ENCODE results near the gene NME9. TPM values are rescaled to one million over a fixed set of nuclear protein-coding genes. Genes with fewer than 3 reads are reported as not detected.

The NME9 gene
- polyA plus RNA-seq, 2 of the 4 experiments (the other 2 are of a cell fraction) = 0.05 TPM; not detected in 1

DNA sequence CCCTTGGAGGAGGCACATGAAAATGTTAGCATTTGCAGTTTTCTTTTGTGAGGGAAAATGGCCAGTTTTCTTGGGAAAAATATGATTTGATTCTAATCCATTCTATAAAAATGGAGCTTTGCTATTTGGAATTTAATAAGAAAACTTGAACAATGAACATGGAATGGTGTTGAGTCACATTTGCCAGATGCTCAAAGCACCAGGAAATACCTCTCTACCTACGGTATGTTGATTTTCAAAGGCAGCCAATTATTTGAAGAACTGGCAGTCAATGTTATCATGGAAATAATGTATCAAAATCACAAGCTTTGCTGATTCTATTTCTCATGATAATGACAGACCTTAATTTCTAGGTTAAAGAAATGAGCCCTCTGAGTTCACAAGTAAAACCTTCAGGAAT lies 14.9 kb downstream of the NME9 start:
- H3K4me3 ChIP-seq = no peak overlapping the region
- H3K4me2 ChIP-seq = no peak overlapping the region
- WGBS (ENCODE audit: missing lambda C conversion rate) = 77% methylated on average over 1 of the region's 1 CpG

DNA sequence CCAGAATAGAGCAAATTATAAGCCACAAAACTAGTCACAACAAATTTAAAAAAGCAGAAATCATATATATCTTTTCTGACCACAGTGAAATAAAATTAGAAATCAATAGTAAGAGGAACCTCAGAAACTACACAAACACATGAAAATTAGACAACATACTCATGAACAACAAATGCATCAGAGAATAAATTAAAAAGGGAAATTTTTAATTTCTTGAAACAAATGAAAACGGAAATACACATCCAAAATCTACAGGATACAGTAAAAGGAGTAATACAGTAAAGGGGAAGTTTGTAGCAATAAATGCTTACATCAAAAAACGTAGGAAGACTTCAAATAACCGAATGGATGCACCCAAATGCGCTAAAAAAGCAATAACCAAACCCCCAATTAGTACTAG lies 19.2 kb downstream of the NME9 start:
- ATAC-seq (no peak), DNase-seq (ENCODE audit: low read depth in 1 of 2, low spot score in 1 of 2) (no peak), FAIRE-seq (no peak)
- ChIA-PET POLR2A (no interaction called here), CTCF (no interaction called here)
- H3K4me3 ChIP-seq = no peak overlapping the region
- TF ChIP-seq, protein P1, sequence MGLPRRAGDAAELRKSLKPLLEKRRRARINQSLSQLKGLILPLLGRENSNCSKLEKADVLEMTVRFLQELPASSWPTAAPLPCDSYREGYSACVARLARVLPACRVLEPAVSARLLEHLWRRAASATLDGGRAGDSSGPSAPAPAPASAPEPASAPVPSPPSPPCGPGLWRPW (IDR thresholded peaks at IDR 0.05) = no peak
- TF ChIP-seq RNF2 (IDR thresholded peaks at IDR 0.05; ENCODE audit: borderline replicate concordance, low read depth) (peak; percentile 96), CBX8 (IDR thresholded peaks at IDR 0.05) (peak; percentile 63), HOXB5 (CRISPR knock-in tag; IDR thresholded peaks at IDR 0.05) (no peak)
- 4% methylated on average over 4 of the region's 4 CpGs for WGBS (ENCODE audit: missing lambda C conversion rate)
- H3K4me1 ChIP-seq = no peaks in the 10 kb centered on the region
- no peak overlapping the region for H3K27ac ChIP-seq
- H3K9me3 ChIP-seq = peaks cover 20% of the 10 kb centered on the region
- no peak overlapping the region for H3K4me2 ChIP-seq

More for the DNA sequence above, 14.9 kb downstream of the NME9 start:
- TF ChIP-seq TFCP2L1 (CRISPR knock-in tag; IDR thresholded peaks at IDR 0.05) (no peak), POLR2A (IDR thresholded peaks at IDR 0.05; ENCODE audit: low read length) (no peak), HDAC2 (IDR thresholded peaks at IDR 0.05) (no peak), FOSB (CRISPR knock-in tag; IDR thresholded peaks at IDR 0.05) (no peak), TP53 (CRISPR knock-in tag; IDR thresholded peaks at IDR 0.05) (no peak), RARB (CRISPR knock-in tag; IDR thresholded peaks at IDR 0.05) (no peak), RFX5 (IDR thresholded peaks at IDR 0.05) (no peak), CBX8 (IDR thresholded peaks at IDR 0.05) (no peak), SMC3 (IDR thresholded peaks at IDR 0.05) (no peak), NFE2L2 (conservative IDR thresholded peaks at IDR 0.05; ENCODE audit: low read length) (no peak), HOXB13 (CRISPR knock-in tag; IDR thresholded peaks at IDR 0.05; ENCODE audit: low read depth) (no peak), RNF2 (IDR thresholded peaks at IDR 0.05; ENCODE audit: borderline replicate concordance, low read depth) (no peak), RAD21 (conservative IDR thresholded peaks at IDR 0.05 in 1 of 2, IDR thresholded peaks at IDR 0.05 in 1 of 2) (no peak)
- TF ChIP-seq, protein P2, sequence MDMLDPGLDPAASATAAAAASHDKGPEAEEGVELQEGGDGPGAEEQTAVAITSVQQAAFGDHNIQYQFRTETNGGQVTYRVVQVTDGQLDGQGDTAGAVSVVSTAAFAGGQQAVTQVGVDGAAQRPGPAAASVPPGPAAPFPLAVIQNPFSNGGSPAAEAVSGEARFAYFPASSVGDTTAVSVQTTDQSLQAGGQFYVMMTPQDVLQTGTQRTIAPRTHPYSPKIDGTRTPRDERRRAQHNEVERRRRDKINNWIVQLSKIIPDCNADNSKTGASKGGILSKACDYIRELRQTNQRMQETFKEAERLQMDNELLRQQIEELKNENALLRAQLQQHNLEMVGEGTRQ (IDR thresholded peaks at IDR 0.05) = no peak
- TF ChIP-seq, protein P3, sequence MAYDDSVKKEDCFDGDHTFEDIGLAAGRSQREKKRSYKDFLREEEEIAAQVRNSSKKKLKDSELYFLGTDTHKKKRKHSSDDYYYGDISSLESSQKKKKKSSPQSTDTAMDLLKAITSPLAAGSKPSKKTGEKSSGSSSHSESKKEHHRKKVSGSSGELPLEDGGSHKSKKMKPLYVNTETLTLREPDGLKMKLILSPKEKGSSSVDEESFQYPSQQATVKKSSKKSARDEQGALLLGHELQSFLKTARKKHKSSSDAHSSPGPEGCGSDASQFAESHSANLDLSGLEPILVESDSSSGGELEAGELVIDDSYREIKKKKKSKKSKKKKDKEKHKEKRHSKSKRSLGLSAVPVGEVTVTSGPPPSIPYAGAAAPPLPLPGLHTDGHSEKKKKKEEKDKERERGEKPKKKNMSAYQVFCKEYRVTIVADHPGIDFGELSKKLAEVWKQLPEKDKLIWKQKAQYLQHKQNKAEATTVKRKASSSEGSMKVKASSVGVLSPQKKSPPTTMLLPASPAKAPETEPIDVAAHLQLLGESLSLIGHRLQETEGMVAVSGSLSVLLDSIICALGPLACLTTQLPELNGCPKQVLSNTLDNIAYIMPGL (CRISPR knock-in tag; IDR thresholded peaks at IDR 0.05; ENCODE audit: borderline replicate concordance) = no peak
- TF ChIP-seq, protein P4, sequence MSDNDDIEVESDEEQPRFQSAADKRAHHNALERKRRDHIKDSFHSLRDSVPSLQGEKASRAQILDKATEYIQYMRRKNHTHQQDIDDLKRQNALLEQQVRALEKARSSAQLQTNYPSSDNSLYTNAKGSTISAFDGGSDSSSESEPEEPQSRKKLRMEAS (IDR thresholded peaks at IDR 0.05) = no peak
- TF ChIP-seq, protein P1 (IDR thresholded peaks at IDR 0.05) = no peak
- TF ChIP-seq, protein P5, sequence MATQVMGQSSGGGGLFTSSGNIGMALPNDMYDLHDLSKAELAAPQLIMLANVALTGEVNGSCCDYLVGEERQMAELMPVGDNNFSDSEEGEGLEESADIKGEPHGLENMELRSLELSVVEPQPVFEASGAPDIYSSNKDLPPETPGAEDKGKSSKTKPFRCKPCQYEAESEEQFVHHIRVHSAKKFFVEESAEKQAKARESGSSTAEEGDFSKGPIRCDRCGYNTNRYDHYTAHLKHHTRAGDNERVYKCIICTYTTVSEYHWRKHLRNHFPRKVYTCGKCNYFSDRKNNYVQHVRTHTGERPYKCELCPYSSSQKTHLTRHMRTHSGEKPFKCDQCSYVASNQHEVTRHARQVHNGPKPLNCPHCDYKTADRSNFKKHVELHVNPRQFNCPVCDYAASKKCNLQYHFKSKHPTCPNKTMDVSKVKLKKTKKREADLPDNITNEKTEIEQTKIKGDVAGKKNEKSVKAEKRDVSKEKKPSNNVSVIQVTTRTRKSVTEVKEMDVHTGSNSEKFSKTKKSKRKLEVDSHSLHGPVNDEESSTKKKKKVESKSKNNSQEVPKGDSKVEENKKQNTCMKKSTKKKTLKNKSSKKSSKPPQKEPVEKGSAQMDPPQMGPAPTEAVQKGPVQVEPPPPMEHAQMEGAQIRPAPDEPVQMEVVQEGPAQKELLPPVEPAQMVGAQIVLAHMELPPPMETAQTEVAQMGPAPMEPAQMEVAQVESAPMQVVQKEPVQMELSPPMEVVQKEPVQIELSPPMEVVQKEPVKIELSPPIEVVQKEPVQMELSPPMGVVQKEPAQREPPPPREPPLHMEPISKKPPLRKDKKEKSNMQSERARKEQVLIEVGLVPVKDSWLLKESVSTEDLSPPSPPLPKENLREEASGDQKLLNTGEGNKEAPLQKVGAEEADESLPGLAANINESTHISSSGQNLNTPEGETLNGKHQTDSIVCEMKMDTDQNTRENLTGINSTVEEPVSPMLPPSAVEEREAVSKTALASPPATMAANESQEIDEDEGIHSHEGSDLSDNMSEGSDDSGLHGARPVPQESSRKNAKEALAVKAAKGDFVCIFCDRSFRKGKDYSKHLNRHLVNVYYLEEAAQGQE (IDR thresholded peaks at IDR 0.05) = no peak
- TF ChIP-seq, protein P6, sequence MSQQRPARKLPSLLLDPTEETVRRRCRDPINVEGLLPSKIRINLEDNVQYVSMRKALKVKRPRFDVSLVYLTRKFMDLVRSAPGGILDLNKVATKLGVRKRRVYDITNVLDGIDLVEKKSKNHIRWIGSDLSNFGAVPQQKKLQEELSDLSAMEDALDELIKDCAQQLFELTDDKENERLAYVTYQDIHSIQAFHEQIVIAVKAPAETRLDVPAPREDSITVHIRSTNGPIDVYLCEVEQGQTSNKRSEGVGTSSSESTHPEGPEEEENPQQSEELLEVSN (IDR thresholded peaks at IDR 0.05; ENCODE audit: borderline replicate concordance, low read depth) = no peak
- ATAC-seq (no peak), FAIRE-seq (no peak), DNase-seq (ENCODE audit: low read depth in 1 of 2, low spot score in 1 of 2) (no peak)
- 0 out of 3 replicates have a peak, but pooled peaks cover 7% of the 10 kb centered on the region for H3K9me3 ChIP-seq
- POLR2A ChIA-PET = no interaction called here
- H3K27ac ChIP-seq = no peak overlapping the region
- CTCF ChIA-PET = no interaction called here
- no peaks in the 10 kb centered on the region for H3K4me1 ChIP-seq

Measured in A549 (cell line).